HCT116 (cell line): ENCODE data around the gene ORAI2.

Source experiments
- ATF3 ChIP-seq: IDR thresholded peaks from 2 replicates; pipeline ENCODE4 v1.6.1; 2012
- EZH2 ChIP-seq: fragments of 200-600 bp; sonication (generic); IDR thresholded peaks from 2 replicates; pipeline ENCODE4 v1.6.1; 2017; ENCODE audit warnings: antibody characterized with exemption, mixed run types
- EZH2phosphoT487 ChIP-seq: fragments of 200-600 bp; IDR thresholded peaks from 2 replicates; pipeline ENCODE4 v1.6.1; 2018; ENCODE audit warnings: antibody characterized with exemption, borderline replicate concordance
- JUND ChIP-seq: IDR thresholded peaks from 2 replicates; pipeline ENCODE4 v1.6.1; 2012
- POLR2A ChIP-seq: IDR thresholded peaks from 2 replicates; pipeline ENCODE4 v1.7.0; 2011; ENCODE audit warnings: borderline replicate concordance; ENCODE audit not compliant: insufficient read depth, insufficient read length; ENCODE audit errors: extremely low read depth
- POLR2AphosphoS5 ChIP-seq: IDR thresholded peaks from 2 replicates; pipeline ENCODE4 v1.6.1; 2011; ENCODE audit warnings: mild to moderate bottlenecking, low read depth, low read length, moderate library complexity
- RAD21 ChIP-seq: IDR thresholded peaks from 2 replicates; pipeline ENCODE4 v1.6.1; 2012; ENCODE audit warnings: low read depth, mild to moderate bottlenecking
- SP1 ChIP-seq: IDR thresholded peaks from 2 replicates; pipeline ENCODE4 v1.6.1; 2012; ENCODE audit warnings: low read depth
- ZNF274 ChIP-seq: fragments of 200-500 bp; sonication (Bioruptor generic); IDR thresholded peaks from 2 replicates; pipeline ENCODE4 v1.6.1; 2014; ENCODE audit warnings: mild to moderate bottlenecking, low read depth, low read length, inconsistent platforms
- TF ChIP-seq, protein P1 (sequence below), 3 experiments: fragments of 200-600 bp in 1 of 3; sonication (generic) in 1 of 3; IDR thresholded peaks in 2 of 3; conservative IDR thresholded peaks in 1 of 3; 2 replicates each; pipeline ENCODE4 v1.5.1; 2012 to 2017; ENCODE audit warnings: low read depth in 2 of 3, low read length in 2 of 3, antibody characterized with exemption in 1 of 3, borderline replicate concordance in 1 of 3, control low read depth in 1 of 3, mild to moderate bottlenecking in 1 of 3, mixed read lengths in 1 of 3, mixed run types in 1 of 3, moderate library complexity in 1 of 3; ENCODE audit not compliant: insufficient read depth in 1 of 3

DNA sequence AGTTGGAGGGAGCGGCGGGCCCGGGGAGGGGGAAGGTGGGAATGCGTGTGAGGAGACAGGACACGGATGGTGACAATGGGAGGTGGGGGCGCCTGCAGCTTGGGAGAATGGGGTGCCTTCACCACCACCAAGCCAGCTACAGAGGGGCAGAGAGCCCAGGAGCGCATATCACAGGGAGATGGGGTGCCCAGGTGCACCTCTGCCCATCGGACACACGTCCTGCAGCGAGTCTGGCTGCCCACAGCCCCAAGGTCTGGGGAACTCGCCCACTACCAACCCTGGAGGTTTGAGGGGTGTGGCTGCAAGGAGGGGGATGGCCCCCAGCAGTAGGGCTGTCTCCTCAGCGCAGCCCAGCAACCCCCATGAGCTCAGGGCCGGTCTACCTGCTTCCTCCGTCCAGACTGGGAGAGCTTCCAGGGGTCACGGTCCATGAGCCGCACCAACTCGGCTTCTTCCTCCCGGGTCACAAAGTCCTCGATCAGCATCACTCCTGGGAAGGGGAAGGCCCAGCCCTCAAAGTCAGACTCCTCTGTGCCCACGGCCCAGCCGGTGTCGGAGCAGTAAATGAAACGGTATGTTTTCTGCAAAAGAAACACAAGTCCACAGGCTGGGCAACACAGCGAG is 26.0 kb downstream of the ORAI2 start:
- TF ChIP-seq, protein P1, sequence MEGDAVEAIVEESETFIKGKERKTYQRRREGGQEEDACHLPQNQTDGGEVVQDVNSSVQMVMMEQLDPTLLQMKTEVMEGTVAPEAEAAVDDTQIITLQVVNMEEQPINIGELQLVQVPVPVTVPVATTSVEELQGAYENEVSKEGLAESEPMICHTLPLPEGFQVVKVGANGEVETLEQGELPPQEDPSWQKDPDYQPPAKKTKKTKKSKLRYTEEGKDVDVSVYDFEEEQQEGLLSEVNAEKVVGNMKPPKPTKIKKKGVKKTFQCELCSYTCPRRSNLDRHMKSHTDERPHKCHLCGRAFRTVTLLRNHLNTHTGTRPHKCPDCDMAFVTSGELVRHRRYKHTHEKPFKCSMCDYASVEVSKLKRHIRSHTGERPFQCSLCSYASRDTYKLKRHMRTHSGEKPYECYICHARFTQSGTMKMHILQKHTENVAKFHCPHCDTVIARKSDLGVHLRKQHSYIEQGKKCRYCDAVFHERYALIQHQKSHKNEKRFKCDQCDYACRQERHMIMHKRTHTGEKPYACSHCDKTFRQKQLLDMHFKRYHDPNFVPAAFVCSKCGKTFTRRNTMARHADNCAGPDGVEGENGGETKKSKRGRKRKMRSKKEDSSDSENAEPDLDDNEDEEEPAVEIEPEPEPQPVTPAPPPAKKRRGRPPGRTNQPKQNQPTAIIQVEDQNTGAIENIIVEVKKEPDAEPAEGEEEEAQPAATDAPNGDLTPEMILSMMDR (IDR thresholded peaks at IDR 0.05 in 2 of 3, conservative IDR thresholded peaks at IDR 0.05 in 1 of 3; ENCODE audit: borderline replicate concordance in 1 of 3, insufficient read depth in 1 of 3, low read depth in 2 of 3, low read length in 2 of 3), result no peak
- TF ChIP-seq POLR2A, result no peak
- no peak for TF ChIP-seq ZNF274
- no peak for TF ChIP-seq JUND
- TF ChIP-seq EZH2phosphoT487, result no peak
- no peak for TF ChIP-seq ATF3
- TF ChIP-seq SP1, result no peak
- no peak for TF ChIP-seq EZH2
- TF ChIP-seq POLR2AphosphoS5, result no peak
- no peak for TF ChIP-seq RAD21
